ENCODE data around the gene SLC12A1.
"Not testable (repeated sequence)": the region's sequence is repeated elsewhere in the genome, so short reads cannot be mapped to it uniquely, and the experiment has no call there.

The SLC12A1 gene

DNA sequence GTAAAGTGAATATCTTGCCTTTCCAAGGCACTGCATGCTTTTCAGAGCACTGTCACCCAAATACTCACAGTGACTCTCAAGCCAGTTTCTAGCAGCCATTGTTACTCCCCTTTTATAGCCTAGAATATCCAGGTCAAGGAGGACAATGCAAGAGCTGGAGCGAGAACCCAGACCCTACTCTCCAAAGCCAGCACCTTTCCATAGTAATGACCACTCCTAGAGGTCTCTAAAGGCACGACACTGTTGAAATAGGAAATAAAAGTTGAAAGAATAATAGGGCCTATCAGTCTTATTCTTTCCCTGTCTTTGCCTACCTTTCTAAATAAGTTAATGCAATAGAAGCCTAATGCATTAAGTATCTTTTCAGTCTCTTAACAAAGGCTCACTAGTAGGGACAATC lies 91.6 kb downstream of the SLC12A1 start:
- Histone ChIP-seq H3K4me3 (no peak overlapping the region), H3K27ac (no peak overlapping the region)

DNA sequence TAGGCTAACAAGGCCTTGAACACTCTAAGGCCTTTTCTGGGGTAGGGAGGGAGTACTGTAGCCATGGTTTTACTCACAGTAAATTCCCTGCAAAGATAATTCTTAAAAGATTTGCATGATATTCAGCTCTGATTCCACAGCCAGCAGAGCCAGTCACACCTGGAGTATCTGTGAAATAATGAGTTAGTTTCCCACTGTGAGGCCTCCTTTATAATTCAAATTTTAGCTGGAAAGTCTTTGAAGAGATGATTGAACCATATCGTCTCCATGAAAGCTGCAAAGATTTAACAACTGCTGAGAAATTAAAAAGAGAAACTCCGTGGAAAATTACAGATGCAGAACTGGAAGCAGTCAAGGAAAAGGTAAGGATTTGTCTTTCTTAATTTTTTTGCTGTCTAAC lies 92.8 kb downstream of the SLC12A1 start:
- H3K27ac ChIP-seq, result no peak overlapping the region
- no peak overlapping the region for H3K4me3 ChIP-seq

DNA sequence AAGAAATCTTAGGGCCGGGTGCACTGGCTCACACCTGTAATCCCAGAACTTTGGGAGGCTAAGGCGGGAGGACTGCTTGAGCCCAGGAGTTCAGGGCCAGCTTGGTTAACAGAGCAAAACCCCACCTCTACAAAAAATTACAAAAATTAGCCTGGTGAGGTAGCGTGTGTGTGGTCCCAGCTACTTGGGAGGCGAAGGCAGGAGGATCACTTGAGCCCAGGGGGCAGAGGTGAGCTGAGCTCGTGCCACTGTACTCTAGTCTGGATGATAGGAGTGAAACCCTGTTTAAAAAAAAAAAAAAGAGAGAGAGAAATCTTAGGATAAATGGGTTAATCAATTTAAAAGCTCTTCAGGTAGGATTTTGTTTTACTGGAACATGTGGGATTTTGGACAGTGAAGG lies 93.9 kb downstream of the SLC12A1 start:
- Histone ChIP-seq H3K4me3 (no peak overlapping the region), H3K27ac (no peak overlapping the region)

DNA sequence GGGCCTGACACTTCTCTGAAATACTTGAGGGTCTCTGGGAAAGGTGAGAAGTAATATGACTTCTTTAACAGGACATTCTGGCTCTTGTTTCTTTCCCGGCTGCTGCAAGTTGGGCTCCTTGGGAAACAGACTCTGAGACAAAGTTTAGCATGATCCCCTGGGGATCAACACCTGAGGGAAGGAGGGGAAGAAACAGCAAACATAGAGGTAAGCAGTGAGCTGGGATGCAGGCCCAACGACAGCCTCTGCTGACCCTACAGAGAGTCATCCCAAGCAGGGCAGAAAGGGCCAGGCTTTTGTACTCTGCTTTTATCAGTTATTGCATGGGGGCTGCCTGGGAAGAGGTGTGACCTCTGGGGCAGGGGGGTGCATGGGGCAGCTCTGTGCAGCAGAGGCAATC lies 98.3 kb downstream of the SLC12A1 start:
- Histone ChIP-seq H3K27ac (no peak overlapping the region), H3K4me3 (no peak overlapping the region)

DNA sequence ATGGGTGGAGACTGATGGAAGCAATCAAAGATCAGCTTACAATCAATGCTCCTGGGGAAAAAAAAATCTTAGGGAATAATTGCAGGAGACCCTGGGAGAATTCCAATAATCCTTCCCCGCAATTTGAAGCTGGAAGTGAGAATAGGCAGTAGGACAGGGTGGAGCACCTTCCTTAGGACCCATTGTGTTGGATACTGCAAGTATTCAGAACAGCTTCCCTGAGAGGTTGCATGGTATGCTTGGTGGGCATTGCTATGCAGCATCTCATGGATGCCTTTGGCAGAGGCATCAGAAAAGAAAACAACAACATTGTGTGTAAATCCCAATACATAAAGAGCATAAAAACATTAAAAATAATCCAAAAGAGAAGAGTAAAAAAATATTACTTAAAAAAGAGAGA lies 100.5 kb downstream of the SLC12A1 start:
- no peak overlapping the region for H3K27ac ChIP-seq
- no peak overlapping the region for H3K4me3 ChIP-seq

DNA sequence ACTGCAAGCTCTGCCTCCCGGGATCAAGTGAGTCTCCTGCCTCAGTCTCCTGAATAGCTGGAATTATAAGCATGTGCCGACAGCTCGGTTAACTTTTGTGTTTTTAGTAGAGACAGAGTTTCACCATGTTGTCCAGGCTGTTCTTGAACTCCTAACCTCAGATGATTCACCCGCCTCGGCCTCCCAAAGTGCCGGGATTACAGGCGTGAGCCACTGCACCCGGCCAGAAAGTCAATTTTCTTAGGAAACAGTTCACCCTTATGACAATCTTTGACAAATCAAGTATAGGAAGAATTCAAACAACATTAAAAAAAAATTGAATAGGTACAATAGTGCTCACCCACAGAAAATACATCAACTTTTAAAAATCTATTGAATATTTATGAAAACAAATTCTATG lies 101.5 kb downstream of the SLC12A1 start:
- Histone ChIP-seq H3K4me3 (no peak overlapping the region), H3K27ac (no peak overlapping the region)

DNA sequence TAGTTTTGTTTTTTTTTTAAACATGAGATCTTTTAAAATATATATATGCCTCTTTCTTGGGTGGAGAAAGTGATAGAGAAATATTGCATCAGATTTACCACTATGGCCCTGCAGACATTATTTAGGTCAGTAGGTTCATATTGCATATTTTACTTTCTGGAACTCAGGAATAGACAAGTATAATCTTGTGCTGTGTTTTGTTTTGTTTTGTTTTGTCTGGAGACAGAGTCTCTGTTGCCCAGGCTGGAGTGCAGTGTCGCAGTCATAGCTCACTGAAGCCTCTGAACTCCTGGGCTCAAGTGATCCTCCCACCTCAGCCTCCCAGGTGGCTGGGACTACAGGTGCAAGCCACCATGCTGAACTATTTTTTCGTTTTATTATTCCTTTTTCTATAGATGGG lies 103.6 kb downstream of the SLC12A1 start:
- Histone ChIP-seq H3K4me3 (no peak overlapping the region), H3K27ac (no peak overlapping the region)

DNA sequence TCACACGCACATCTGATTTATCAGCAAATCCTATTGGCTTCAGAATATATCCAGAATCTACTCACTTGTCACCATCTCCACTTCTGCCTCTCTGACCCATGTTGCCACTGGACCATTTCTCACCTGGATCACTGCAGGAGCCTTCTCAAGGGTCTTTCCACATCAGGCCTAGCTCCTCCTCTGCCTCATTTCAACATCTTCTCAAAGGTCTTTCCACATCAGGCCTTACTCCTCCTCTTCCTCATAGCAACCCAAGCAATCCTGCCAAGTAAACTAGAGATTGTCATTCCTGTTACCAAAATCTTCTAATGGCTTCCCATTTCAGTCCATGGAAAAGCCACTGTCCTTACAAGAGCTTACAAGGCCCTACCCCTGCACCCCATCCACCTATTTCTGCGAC lies 107.1 kb downstream of the SLC12A1 start:
- Histone ChIP-seq H3K4me3 (no peak overlapping the region), H3K27ac (no peak overlapping the region)

DNA sequence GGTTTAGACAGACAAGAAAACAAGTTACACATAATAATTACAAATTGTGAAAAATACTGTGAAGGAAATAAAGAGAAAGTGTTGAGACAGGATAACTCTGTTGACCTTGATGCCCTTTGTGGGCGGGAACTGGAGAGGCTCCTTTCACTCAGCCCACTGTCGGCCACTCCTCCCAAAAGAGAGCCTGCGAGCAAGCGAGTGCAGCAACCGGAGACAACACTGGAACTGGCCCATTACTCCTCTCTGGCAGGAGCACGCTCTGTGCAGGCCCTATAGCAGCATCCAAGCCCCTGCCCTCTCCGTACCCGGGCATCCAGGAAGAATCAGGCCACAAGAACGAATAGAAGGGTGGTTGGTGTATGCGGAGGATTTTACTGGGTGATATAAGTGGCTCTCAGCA lies 108.9 kb downstream of the SLC12A1 start:
- Histone ChIP-seq H3K27ac (no peak overlapping the region), H3K4me3 (no peak overlapping the region)

DNA sequence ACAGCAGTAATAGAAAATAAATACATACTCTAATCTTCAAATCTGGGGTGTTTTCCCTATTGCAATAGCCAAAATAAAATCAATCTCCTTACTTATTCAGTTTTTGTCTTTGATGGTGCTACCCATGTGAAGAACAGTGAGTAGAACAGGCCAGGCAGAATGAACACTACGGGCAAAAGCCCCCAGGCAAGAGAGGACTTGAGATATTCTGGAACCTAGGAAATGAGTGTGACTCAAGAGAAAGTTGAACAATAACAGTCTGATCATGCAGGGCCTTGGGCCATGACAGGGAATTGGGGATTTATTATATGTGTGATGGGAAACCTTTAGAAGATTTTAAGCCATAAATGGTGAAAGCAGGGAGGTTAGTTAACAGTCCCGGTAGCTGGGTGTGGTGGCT lies 111.1 kb downstream of the SLC12A1 start:
- H3K4me3 ChIP-seq, result no peak overlapping the region
- no peak overlapping the region for H3K27ac ChIP-seq

DNA sequence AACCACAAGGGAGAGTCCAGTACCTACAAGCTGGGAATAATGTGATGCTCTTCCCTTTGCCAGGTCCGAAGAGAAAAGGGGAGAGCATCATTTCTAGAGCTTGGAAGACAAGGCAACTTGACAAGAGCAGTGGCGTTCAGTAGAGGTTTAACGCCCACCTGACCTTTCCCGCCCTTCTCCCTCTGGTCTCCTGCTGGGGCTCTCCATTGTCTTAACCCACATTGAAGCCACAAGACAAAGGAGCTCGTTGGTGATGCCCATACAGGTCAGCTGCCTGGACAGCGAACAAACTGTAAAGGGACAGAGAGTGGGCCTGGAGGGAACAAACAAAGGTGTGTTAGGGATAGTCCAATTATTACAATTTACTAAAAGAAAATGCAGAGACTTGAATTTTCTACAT lies 112.0 kb downstream of the SLC12A1 start:
- Histone ChIP-seq H3K4me3 (no peak overlapping the region), H3K27ac (no peak overlapping the region)

DNA sequence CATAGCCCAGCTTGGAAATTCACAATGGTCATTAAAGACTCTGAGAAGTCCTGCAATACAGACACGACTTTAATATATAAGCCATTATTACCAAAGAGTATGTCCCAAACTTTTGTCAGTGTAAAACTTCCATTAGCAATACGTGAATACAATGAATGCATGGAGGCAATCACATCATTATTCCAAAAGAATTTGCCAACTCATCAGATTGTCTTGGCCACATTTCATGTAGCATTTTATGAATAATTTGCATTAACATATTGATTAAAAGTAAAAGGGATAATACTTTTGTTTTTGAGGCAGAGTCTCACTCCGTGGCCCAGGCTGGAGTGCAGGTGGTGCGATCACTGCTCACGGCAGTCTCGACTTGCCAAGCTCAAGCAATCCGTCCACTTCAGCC lies 117.2 kb downstream of the SLC12A1 start:
- Histone ChIP-seq H3K27ac (no peak overlapping the region), H3K4me3 (no peak overlapping the region)

DNA sequence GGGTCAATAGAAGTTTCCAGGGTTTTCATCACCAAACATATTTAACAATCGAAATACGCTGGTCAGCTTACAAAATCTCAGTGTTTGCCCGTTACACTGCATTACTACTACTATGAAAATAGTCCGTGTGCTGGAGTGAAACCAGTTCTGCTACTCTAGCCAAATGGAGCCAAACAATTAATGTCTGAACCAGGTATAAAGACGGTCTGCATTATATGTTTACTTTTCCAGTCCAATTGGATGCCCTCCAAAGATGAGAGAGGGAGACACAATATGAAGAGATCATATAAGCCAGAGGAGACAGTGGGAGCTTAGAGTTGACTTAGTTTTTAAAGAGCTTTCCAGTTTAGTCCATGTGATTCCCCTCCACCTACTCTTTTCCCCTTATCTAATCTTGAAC lies 118.8 kb downstream of the SLC12A1 start:
- H3K27ac ChIP-seq, result no peak overlapping the region
- H3K4me3 ChIP-seq, result no peak overlapping the region

DNA sequence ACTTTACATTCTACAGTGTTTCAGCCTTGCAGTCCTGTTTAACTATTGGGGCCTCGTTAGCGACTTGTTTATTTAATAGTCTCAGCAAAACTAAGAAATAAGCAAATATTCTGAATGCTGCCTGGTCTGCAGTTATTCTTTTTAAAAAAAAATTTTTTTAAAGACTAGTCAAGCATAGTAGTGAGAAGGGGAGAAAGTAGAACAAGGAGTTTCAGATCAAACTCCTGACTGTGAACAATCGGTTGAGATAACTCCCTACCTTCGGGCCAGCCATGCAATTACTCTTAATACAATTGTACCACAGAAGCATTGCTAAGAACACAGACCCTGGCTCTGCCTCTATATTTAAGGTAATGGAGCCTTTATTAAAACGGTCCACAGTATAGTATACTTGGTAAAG lies 119.3 kb downstream of the SLC12A1 start:
- no peak overlapping the region for H3K4me3 ChIP-seq
- no peak overlapping the region for H3K27ac ChIP-seq

DNA sequence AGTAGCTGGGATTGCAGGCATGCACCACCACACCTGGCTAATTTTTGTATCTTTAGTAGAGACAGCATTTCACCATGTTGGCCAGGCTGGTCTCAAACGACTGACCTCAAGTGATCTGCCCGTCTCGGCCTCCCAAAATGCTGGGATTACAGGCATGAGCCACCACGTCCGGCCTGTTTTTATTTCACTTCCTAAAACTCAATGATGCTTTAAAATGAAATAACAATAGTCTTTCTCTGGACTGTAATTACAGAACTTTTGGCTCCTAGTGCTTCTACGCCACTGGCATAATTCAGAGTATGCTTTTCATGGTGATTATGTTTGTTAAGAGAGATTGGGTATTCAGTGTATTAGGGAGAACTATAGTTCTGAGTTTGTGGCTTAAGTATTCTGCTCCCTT lies 120.1 kb downstream of the SLC12A1 start:
- H3K4me3 ChIP-seq, H3K27ac ChIP-seq: not testable (repeated sequence)

DNA sequence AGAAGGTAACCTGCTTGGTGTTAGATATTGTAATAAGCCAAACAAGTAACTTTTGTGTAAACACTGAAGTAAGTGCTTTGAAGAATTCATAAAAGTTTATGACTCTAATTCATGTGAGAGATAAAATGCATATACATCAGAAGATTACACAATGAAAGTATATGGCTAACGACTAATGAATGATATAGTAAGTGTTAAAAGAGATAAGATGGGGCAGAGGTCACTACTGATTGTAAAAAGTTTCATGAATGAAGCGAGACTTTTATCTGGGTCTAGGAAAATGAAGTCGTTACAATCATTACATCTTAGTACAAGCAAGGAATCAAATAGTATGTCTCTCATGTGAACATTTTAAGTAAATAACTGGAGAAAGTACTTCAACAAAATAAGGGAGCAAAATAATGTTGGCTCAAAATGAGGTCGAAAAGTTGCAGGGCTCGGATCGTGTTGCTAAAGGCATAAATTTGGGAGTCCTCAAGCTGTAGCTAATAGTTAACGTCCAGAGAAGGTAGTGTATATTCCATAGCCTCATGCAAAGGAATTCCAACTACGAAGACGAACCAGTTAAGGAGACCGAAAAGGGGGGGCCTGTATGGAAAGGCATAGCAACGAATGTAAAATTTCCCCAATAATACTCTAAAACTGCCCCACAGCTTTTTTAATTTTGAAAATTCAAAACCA lies 124.1 kb downstream of the SLC12A1 start:
- Histone ChIP-seq H3K27ac (peak overlapping the region in 20 of 21 experiments; percentile 85 to 99 (median 97)), H3K4me3 (peak overlapping the region; percentile 91 to 96 (median 94))

DNA sequence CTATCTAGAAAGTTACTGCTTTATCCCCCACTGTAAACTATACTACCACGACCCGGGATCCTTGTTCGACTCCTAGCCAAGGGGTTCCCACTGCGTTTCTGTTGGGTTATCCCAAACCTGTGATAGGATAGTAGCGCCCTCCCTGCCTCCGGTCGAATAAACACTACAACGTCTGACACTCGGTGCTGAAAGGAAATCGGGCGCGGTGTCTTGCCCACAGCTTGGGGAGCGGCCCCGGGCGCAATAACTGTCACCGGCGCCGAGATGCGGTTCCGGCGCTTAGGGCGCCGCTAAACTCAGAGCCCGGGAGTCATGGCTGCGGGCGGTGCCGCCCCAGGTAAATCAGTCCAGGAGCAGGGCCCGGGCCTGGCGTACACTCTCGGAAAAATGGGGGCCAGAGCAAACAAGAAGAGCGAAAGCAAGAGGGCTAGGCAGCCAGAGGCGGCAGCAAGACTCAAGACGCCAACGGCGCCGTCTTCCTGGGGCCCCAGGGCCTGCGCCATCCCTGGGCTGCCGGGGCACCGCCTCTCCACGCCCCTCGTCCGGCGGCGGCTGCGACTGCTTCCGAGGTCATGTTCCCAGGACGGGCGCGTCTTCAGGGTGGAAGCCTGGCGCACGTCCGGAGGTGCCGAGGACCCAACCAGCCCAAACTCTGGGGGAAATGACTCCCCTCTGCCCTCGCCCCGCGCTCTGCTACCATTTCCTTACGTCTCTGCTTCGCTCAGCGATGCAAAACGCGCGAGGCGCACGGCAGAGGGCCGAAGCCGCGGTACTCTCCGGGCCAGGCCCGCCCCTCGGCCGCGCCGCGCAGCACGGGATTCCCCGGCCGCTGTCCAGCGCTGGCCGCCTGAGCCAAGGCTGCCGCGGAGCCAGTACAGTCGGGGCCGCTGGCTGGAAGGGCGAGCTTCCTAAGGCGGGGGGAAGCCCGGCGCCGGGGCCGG lies 125.0 kb downstream of the SLC12A1 start, which contains the start of gene DUT:
TSS of gene DUT (plus strand) at position 575 of the 941 bp plus-strand sequence. CDS start at position 662, 87 bp downstream.
- peak within 1 kb of the TSS; percentile 91 to 96 (median 94) for H3K4me3 ChIP-seq

DNA sequence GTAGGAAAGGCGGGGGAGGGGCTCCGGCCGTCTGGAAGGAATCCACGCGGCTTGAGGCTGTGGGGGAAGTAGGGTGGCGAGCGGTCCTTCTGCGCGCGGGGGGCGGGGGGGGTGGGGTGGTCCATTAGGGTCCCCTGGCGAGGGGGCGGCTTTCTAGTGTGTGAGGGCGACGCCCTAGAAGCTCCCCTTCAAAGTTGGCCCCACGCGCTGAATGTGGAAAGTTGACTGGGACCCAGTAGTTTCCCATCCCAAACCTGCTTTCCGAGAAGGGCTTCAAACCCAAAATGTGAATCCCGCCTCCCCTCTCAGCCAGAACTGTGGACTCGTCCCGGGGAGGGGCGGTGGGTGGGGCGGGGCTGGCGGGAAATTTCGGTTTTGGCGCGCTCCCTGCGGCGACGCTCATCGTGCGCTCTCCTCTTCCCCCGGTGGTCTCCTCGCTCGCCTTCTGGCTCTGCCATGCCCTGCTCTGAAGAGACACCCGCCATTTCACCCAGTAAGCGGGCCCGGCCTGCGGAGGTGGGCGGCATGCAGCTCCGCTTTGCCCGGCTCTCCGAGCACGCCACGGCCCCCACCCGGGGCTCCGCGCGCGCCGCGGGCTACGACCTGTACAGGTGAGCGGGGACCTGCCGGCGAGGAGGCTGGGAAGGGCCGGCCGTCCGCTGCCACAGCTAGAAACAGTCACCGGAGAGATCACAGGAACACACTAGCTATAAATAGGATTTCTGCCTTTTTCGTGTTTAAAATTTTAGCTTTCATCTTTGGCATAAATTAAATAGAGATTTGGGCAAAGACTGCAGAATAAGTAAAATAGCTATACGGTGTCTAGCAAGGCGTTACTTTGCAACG lies 125.9 kb downstream of the SLC12A1 start:
- Histone ChIP-seq H3K27ac (peak overlapping the region; percentile 85 to 99 (median 97)), H3K4me3 (peak overlapping the region; percentile 91 to 96 (median 94))

More for the DNA sequence above, 125.0 kb downstream of the SLC12A1 start, which contains the start of gene DUT:
- H3K27ac ChIP-seq, result peak within 1 kb of the TSS; percentile 85 to 99 (median 97)

DNA sequence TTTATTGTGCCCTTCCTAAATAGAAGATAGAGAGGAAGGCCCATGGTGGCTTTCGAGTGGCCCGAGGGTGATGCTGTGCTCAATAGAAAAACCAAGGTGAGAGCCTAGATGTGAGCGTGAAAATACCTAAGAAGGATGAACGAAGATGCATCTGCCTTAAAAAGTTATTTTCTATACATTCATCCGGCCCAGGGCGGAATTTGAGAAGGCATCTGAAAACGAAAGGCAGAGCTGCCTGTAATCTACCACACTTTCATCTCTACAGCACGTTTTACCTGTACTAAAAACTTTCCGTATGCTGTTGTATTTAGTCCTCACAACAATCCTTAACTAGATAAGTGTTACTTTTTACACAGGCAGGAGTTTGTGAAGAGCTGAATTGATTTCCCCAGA lies 126.5 kb downstream of the SLC12A1 start:
- H3K27ac ChIP-seq, result peak overlapping the region in 2 of 21 experiments; percentile 98
- H3K4me3 ChIP-seq, result peak overlapping the region; percentile 91 to 96 (median 94)

DNA sequence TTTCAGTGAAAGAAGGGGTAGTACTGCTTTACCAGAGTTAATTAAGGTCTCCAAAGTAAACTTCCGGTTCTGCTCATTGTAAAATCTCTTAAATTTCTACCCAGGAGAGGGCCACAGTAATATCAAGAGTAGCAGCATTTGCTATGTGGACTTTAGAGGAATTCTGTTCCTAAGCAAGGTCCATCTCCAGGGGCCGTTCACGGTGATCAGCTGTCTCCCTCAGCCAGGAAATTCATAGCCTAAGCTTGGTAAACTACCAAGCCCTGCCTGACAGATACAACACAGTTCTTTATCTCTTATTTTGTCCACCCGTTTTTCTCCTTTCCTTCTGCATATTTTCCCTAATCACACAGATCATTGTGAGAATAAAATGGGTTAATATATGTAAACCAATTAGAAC lies 127.4 kb downstream of the SLC12A1 start:
- H3K4me3 ChIP-seq, result no peak overlapping the region
- no peak overlapping the region for H3K27ac ChIP-seq
